Prostate gland (tissue), 2 donors: ENCODE data around the gene ACTN4. TPM values are rescaled to one million over a fixed set of nuclear protein-coding genes. Genes with fewer than 3 reads are reported as not detected.

Experiments
- DNase-seq: peaks from one replicate; pipeline ENCODE4 v3.0.0-alpha.2; 2019; ENCODE audit warnings: low spot score
- H3K27ac ChIP-seq, 2 donors: fragments of 200-600 bp; sonication (generic); 2 replicates each; pipeline ENCODE4 v1.5.1; 2017 to 2019
- H3K27me3 ChIP-seq: fragments of 200-600 bp; sonication (generic); replicated peaks from 2 replicates; pipeline ENCODE4 v1.5.1; 2019; ENCODE audit not compliant: insufficient read depth
- H3K36me3 ChIP-seq, 2 donors: fragments of 200-600 bp; sonication (generic); 1 replicate in 1 of 2; 2 replicates in 1 of 2; pipeline versions ENCODE4 v1.5.1 to v1.8.1; 2017 to 2019
- H3K4me1 ChIP-seq: fragments of 200-600 bp; sonication (generic); replicated peaks from 2 replicates; pipeline ENCODE4 v1.5.1; 2019
- H3K4me3 ChIP-seq, 2 donors: fragments of 200-600 bp; sonication (generic); 2 replicates each; pipeline ENCODE4 v1.5.1; 2017 to 2019
- H3K9me3 ChIP-seq: fragments of 200-600 bp; sonication (generic); 2 replicates; pipeline ENCODE4 v1.5.1; 2017
- POLR2A ChIP-seq: fragments of 450-650 bp; IDR thresholded peaks from one replicate; pipeline ENCODE4 v1.6.1; 2016; ENCODE audit warnings: antibody characterized with exemption, mild to moderate bottlenecking
- POLR2AphosphoS5 ChIP-seq: sonication (generic); formaldehyde crosslinking; IDR thresholded peaks from one replicate; pipeline ENCODE4 v1.6.1; 2017; ENCODE audit warnings: antibody characterized with exemption
- WGBS: methylation state at CpG from one replicate; pipeline ENCODE4 v1.1.5; 2018; 5-methylcytosine and 5-hydroxymethylcytosine counted together
- intact Hi-C: fragments of 100-400 bp; cut with DNase I; formaldehyde crosslinking; loops from one replicate; pipeline ENCODE4 v1.14.2; 2022
- total RNA-seq, 2 donors: library from RNA; depleted of rRNA; stranded (reverse); fragments of >200 nt; gene quantifications; one replicate each; pipeline ENCODE4 v1.1.0, GENCODE V29; 2016
- TF ChIP-seq, protein P1 (sequence below), 4 experiments: fragments of 200-600 bp in 2 of 4; fragments of 450-650 bp in 2 of 4; sonication (generic) in 2 of 4; IDR thresholded peaks; 1 replicate in 3 of 4; 2 replicates in 1 of 4; pipeline ENCODE4 v1.5.1; 2016 to 2019; ENCODE audit warnings: antibody characterized with exemption in 4 of 4, mild to moderate bottlenecking in 2 of 4, moderate library complexity in 2 of 4

ACTN4 gene
- total RNA-seq, 2 donors from 2014 or later: 312 to 330 TPM

DNA sequence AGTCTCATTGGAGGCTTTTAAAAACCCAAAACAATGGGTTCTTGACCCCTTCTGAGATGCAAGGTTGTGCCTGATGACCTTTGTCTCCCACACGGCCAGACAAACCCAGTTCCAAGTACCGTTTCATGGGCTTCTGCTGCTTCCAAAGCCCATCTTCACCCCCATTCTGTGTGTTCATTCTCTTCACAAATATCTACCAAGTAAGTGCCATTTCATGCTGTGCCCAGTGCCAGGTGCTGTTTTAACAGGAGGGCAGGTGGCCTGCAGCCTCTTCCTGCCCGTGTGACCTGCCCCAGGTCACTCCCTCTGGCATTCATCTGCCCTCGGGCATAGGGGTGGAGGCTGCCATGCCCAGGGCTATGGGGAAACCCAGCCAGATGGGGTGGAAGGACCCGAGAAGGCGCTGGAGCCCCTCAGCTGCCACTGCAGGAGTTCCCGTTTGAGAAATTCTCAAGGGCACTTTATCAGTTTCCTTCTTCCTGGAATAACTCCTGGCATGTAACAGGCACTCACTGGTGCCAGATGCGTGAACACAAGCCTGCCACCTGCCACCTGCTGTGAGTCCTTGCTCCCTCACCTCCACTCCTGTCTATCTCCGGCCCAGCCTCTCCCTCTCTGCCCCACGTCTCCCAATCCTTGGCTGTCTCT lies 84.3 kb downstream of the ACTN4 start:
- TF ChIP-seq POLR2AphosphoS5: no peak
- no peak for TF ChIP-seq POLR2A
- TF ChIP-seq, protein P1, sequence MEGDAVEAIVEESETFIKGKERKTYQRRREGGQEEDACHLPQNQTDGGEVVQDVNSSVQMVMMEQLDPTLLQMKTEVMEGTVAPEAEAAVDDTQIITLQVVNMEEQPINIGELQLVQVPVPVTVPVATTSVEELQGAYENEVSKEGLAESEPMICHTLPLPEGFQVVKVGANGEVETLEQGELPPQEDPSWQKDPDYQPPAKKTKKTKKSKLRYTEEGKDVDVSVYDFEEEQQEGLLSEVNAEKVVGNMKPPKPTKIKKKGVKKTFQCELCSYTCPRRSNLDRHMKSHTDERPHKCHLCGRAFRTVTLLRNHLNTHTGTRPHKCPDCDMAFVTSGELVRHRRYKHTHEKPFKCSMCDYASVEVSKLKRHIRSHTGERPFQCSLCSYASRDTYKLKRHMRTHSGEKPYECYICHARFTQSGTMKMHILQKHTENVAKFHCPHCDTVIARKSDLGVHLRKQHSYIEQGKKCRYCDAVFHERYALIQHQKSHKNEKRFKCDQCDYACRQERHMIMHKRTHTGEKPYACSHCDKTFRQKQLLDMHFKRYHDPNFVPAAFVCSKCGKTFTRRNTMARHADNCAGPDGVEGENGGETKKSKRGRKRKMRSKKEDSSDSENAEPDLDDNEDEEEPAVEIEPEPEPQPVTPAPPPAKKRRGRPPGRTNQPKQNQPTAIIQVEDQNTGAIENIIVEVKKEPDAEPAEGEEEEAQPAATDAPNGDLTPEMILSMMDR (IDR thresholded peaks at IDR 0.05): peak in 1 of 4 experiments; percentile 6
- peak; percentile 37 for DNase-seq
- Histone ChIP-seq H3K27ac (peak overlapping the region; percentile 56 to 61), H3K4me3 (no peak overlapping the region), H3K9me3 (no peaks in the 10 kb centered on the region), H3K36me3 (peaks cover 6 to 19% of the 10 kb centered on the region in 2 donors), H3K27me3 (no peaks in the 10 kb centered on the region), H3K4me1 (no peaks in the 10 kb centered on the region)
- intact Hi-C loops: loop anchor here (5.0 to 10.0 kb wide), 2 partner anchors 94 to 203 kb away; partner anchors contain the start of genes MRPS12 and SARS2
- WGBS: 49% methylated on average over 10 of the region's 10 CpGs

DNA sequence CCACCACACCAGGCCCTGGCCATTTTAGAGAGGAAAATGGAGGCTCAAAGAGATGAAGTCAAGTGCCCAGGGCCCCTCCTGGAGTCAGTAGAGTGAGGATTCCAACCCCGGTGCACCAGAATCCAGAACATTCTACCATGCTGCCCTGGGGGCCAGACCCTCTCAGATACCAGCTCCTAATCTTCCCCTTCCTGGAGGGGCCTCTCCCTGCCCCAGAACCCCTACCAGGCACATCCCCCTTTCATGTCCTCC lies 85.7 kb downstream of the ACTN4 start:
- 83% methylated on average over 1 of the region's 1 CpG for WGBS
- TF ChIP-seq, protein P1 (IDR thresholded peaks at IDR 0.05): no peak
- TF ChIP-seq POLR2AphosphoS5 (no peak), POLR2A (no peak)
- Histone ChIP-seq H3K27me3 (no peaks in the 10 kb centered on the region), H3K9me3 (no peaks in the 10 kb centered on the region), H3K4me3 (no peak overlapping the region), H3K4me1 (no peaks in the 10 kb centered on the region), H3K27ac (peak overlapping the region in 1 of 2 donors; percentile 61), H3K36me3 (peaks cover 0 to 6% of the 10 kb centered on the region in 2 donors)
- DNase-seq: no peak
- intact Hi-C loops: loop anchor here (5.0 to 10.0 kb wide), 2 partner anchors 96 to 202 kb away; partner anchors contain the start of genes MRPS12 and SARS2

DNA sequence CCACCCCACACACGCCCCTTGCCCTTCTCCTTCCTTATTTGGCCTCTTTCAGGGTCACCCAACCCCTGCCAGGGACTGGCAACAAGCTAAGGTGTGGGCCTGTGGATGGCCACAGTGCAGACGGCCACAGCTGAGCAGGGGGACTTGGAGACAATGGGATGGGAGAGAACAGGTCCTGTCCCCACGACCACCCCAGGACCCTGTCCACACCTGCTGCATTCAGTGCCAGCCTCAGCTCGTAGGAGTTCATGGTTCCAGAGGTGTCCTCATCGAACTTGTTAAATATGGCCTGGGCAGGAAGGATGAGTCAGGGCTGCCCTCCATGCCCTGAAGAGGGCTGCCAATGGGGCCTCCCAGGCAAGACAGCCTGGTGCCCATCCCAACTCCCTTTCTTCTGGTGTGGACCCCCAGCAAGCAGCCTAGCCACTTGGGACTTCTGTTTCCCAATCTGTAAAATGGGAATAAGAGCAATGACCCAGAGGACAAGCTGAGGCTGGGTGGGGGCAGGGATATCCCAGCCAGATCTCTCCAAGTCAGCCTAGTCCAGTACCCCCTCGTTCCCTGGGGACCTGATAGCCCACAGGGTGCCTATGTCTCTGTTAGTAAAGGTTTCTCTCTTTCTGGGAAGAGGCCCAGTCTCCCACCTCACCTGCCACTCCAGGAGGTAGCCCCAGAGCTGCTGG lies 86.2 kb downstream of the ACTN4 start:
- no peaks in the 10 kb centered on the region for H3K9me3 ChIP-seq
- intact Hi-C loops: loop anchor here (5.0 to 10.0 kb wide), 2 partner anchors 96 to 201 kb away; partner anchors contain the start of genes MRPS12 and SARS2
- peak overlapping the region in 1 of 2 donors; percentile 57 for H3K27ac ChIP-seq
- H3K27me3 ChIP-seq: no peaks in the 10 kb centered on the region
- no peak overlapping the region for H3K4me3 ChIP-seq
- TF ChIP-seq, protein P1 (IDR thresholded peaks at IDR 0.05): no peak
- WGBS: 63% methylated on average over 6 of the region's 6 CpGs
- no peaks in the 10 kb centered on the region for H3K4me1 ChIP-seq
- DNase-seq: no peak
- peaks cover 0 to under 1% of the 10 kb centered on the region in 2 donors for H3K36me3 ChIP-seq

DNA sequence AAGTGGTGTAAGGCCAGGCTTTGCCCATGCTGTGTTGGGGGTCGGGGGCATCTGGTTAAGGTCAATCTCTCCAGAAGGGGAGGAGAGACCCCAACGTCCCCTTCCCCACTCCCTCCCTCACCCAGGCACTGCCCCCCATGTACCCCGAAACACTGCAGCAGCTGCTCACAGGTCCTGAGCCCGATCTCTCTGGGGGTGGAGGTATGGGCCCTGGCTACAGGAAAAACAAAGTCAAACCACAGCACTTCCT lies 86.7 kb downstream of the ACTN4 start:
- intact Hi-C loops: loop anchor here (5.0 to 10.0 kb wide), 2 partner anchors 97 to 201 kb away; partner anchors contain the start of genes MRPS12 and SARS2
- no peaks in the 10 kb centered on the region for H3K27me3 ChIP-seq

More for the DNA sequence above, 86.7 kb downstream of the ACTN4 start:
- 61% methylated on average over 4 of the region's 4 CpGs for WGBS
- DNase-seq: no peak
- Histone ChIP-seq H3K4me3 (no peak overlapping the region), H3K36me3 (no peaks in the 10 kb centered on the region), H3K4me1 (no peaks in the 10 kb centered on the region), H3K27ac (peak overlapping the region in 1 of 2 donors; percentile 57), H3K9me3 (no peaks in the 10 kb centered on the region)
- TF ChIP-seq POLR2A: no peak
- TF ChIP-seq, protein P1 (IDR thresholded peaks at IDR 0.05): no peak
- TF ChIP-seq POLR2AphosphoS5: no peak
